ENCODE results near the gene GNB5. TPM values are rescaled to one million over a fixed set of nuclear protein-coding genes. Genes with fewer than 3 reads are reported as not detected.

GNB5 gene
- total RNA-seq, 1 experiment from 2014 or later = 26.0 TPM

- Histone ChIP-seq H3K79me2 (ENCODE audit: low read depth) (no peaks in the 10 kb centered on the region), H2AFZ (peak overlapping the region; percentile 63; the same call in 1 of the 2 replicates), H3K4me1 (replicated peaks; ENCODE audit: insufficient read depth) (peaks cover 34% of the 10 kb centered on the region), H3K27me3 (ENCODE audit: insufficient read depth, low read depth) (no peaks in the 10 kb centered on the region), H3K36me3 (ENCODE audit: low read depth) (no peaks in the 10 kb centered on the region), H3K9me2 (ENCODE audit: insufficient read depth) (no peaks in the 10 kb centered on the region), H3K4me3 (no peak overlapping the region), H3F3A (ENCODE audit: insufficient read depth, low read depth) (peaks cover 42% of the 10 kb centered on the region), H3K27ac (peak overlapping the region; percentile 90), H3K9me3 (ENCODE audit: insufficient read depth, low read depth) (0 out of 2 replicates have a peak, but pooled peaks cover 3% of the 10 kb centered on the region), H4K20me1 (ENCODE audit: insufficient read depth) (no peaks in the 10 kb centered on the region), H3K4me2 (peak overlapping the region; percentile 55)
- CTCF ChIA-PET = interaction anchor here (0.5 kb wide), 1 partner anchor 115 kb away, joined by 3 read pairs; no protein-coding TSS in a partner anchor
- intact Hi-C loops (cut with micrococcal nuclease; ENCODE audit: unreplicated experiment) = no loop called here
- DNase-seq = peak; percentile 74 to 87
- BruUV-seq (replicated peaks) = TSS peak; percentile 66
- POLR2A ChIA-PET (ENCODE audit: unreplicated experiment) = interaction anchor here (0.7 kb wide), 1 partner anchor 18 kb away, joined by 4 read pairs; no protein-coding TSS in a partner anchor
- TF ChIP-seq EZH2 (IDR thresholded peaks at IDR 0.05; ENCODE audit: low read depth) = no peak
- TF ChIP-seq, protein P1, sequence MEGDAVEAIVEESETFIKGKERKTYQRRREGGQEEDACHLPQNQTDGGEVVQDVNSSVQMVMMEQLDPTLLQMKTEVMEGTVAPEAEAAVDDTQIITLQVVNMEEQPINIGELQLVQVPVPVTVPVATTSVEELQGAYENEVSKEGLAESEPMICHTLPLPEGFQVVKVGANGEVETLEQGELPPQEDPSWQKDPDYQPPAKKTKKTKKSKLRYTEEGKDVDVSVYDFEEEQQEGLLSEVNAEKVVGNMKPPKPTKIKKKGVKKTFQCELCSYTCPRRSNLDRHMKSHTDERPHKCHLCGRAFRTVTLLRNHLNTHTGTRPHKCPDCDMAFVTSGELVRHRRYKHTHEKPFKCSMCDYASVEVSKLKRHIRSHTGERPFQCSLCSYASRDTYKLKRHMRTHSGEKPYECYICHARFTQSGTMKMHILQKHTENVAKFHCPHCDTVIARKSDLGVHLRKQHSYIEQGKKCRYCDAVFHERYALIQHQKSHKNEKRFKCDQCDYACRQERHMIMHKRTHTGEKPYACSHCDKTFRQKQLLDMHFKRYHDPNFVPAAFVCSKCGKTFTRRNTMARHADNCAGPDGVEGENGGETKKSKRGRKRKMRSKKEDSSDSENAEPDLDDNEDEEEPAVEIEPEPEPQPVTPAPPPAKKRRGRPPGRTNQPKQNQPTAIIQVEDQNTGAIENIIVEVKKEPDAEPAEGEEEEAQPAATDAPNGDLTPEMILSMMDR (conservative IDR thresholded peaks at IDR 0.05) = no peak
Observed at GRCh38 chr15:52093539-52094510, 97.4 kb downstream of the GNB5 start.

- Histone ChIP-seq H4K20me1 (ENCODE audit: insufficient read depth) (no peaks in the 10 kb centered on the region), H3K79me2 (ENCODE audit: low read depth) (no peaks in the 10 kb centered on the region), H3K9me3 (ENCODE audit: insufficient read depth, low read depth) (0 out of 2 replicates have a peak, but pooled peaks cover 3% of the 10 kb centered on the region), H3K4me2 (peak overlapping the region; percentile 55), H3F3A (ENCODE audit: insufficient read depth, low read depth) (peaks cover 42% of the 10 kb centered on the region), H3K27ac (peak overlapping the region; percentile 90), H3K27me3 (ENCODE audit: insufficient read depth, low read depth) (no peaks in the 10 kb centered on the region), H3K4me1 (replicated peaks; ENCODE audit: insufficient read depth) (peaks cover 34% of the 10 kb centered on the region), H3K9me2 (ENCODE audit: insufficient read depth) (no peaks in the 10 kb centered on the region), H3K36me3 (ENCODE audit: low read depth) (no peaks in the 10 kb centered on the region), H3K4me3 (no peak overlapping the region), H2AFZ (no peak overlapping the region)
- BruUV-seq (replicated peaks) = TSS peak; percentile 93
- POLR2A ChIA-PET (ENCODE audit: unreplicated experiment) = no interaction called here
- CTCF ChIA-PET = interaction anchor here (0.7 kb wide), 1 partner anchor 320 kb away, joined by 3 read pairs; no protein-coding TSS in a partner anchor
- TF ChIP-seq, protein P1 (conservative IDR thresholded peaks at IDR 0.05) = no peak
- TF ChIP-seq EZH2 (IDR thresholded peaks at IDR 0.05; ENCODE audit: low read depth) = no peak
- intact Hi-C loops (cut with micrococcal nuclease; ENCODE audit: unreplicated experiment) = no loop called here
- no peak for DNase-seq
Observed at GRCh38 chr15:52093167-52093538, 98.0 kb downstream of the GNB5 start.

DNA sequence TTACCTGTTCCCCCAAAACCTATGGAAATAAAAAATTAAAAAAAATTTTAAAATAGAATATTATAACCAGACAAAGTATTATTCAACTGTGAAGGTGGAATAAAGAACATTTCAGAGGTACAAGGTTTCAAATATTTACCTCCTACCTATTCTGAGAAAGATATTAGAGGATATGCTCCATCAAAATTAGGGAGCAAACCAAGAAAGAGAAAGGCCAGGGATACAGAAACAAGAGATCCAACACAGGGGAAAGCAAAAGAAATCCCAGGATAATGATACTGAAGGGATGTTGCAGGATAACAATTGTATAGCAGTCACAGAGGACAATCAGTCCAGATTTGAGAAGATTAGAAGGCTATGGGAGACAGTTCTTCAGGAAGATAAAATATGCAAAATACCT lies 101.0 kb downstream of the GNB5 start:
- Histone ChIP-seq H3K4me3 (no peak overlapping the region), H3K79me2 (ENCODE audit: low read depth) (no peaks in the 10 kb centered on the region), H2AFZ (no peak overlapping the region), H3K9me2 (ENCODE audit: insufficient read depth) (no peaks in the 10 kb centered on the region), H3K9me3 (ENCODE audit: insufficient read depth, low read depth) (peaks cover 9% of the 10 kb centered on the region; the same call in 1 of the 2 replicates), H3K27ac (no peak overlapping the region), H3K27me3 (ENCODE audit: insufficient read depth, low read depth) (no peaks in the 10 kb centered on the region), H4K20me1 (ENCODE audit: insufficient read depth) (no peaks in the 10 kb centered on the region), H3K36me3 (ENCODE audit: low read depth) (no peaks in the 10 kb centered on the region), H3K4me1 (replicated peaks; ENCODE audit: insufficient read depth) (peaks cover 27% of the 10 kb centered on the region), H3K4me2 (no peak overlapping the region), H3F3A (ENCODE audit: insufficient read depth, low read depth) (peaks cover 32% of the 10 kb centered on the region)
- BruUV-seq (replicated peaks) = no TSS peak
- no peak for DNase-seq
- CTCF ChIA-PET = interaction anchor here (0.7 kb wide), 1 partner anchor 433 kb away, joined by 3 read pairs; no protein-coding TSS in a partner anchor
- intact Hi-C loops (cut with micrococcal nuclease; ENCODE audit: unreplicated experiment) = no loop called here
- TF ChIP-seq, protein P1 (conservative IDR thresholded peaks at IDR 0.05) = no peak
- TF ChIP-seq EZH2 (IDR thresholded peaks at IDR 0.05; ENCODE audit: low read depth) = no peak
- POLR2A ChIA-PET (ENCODE audit: unreplicated experiment) = no interaction called here
